Mesenchymal stem cell (in vitro differentiated cells and primary cell): ENCODE results near the gene CD274.
A peak's percentile ranks its signal among the peaks of the same experiment; 100 is the strongest.
"Not testable (repeated sequence)": the region's sequence is repeated elsewhere in the genome, so short reads cannot be mapped to it uniquely, and the experiment has no call there.

Experiments used
- DNase-seq: peaks from one replicate; pipeline ENCODE4 v3.0.0-alpha.2; 2013
- H2AFZ ChIP-seq: one replicate; pipeline ENCODE4 v1.6.1; 2013; ENCODE audit warnings: low read depth, mild to moderate bottlenecking, control low read depth, inconsistent platforms, low read length, moderate library complexity
- H2AK5ac ChIP-seq: 2 replicates; pipeline ENCODE4 v1.6.1; 2013; ENCODE audit warnings: low read length, moderate library complexity, mild to moderate bottlenecking, inconsistent platforms; ENCODE audit not compliant: severe bottlenecking
- H2BK120ac ChIP-seq: one replicate; pipeline ENCODE4 v1.6.1; 2013; ENCODE audit warnings: low read depth, mild to moderate bottlenecking, inconsistent platforms, low read length, moderate library complexity
- H2BK12ac ChIP-seq, 2 experiments: one replicate each; pipeline ENCODE4 v1.6.1; 2013; ENCODE audit warnings: inconsistent platforms in 2 of 2, low read length in 2 of 2, mild to moderate bottlenecking in 2 of 2, moderate library complexity in 2 of 2, control low read depth in 1 of 2
- H2BK15ac ChIP-seq: one replicate; pipeline ENCODE4 v1.6.1; 2013; ENCODE audit warnings: mild to moderate bottlenecking, low read depth, inconsistent platforms; ENCODE audit not compliant: poor library complexity, severe bottlenecking
- H2BK5ac ChIP-seq: 2 replicates; pipeline ENCODE4 v1.6.1; 2013; ENCODE audit warnings: low read depth, mild to moderate bottlenecking, low read length, control low read depth, inconsistent platforms; ENCODE audit not compliant: poor library complexity, severe bottlenecking
- H3K14ac ChIP-seq, 2 experiments: one replicate each; pipeline ENCODE4 v1.6.1; 2013; ENCODE audit warnings: inconsistent platforms in 2 of 2, low read length in 2 of 2, control low read depth in 1 of 2, mild to moderate bottlenecking in 1 of 2, moderate library complexity in 1 of 2
- H3K18ac ChIP-seq, 2 experiments: one replicate each; pipeline ENCODE4 v1.6.1; 2013; ENCODE audit warnings: inconsistent platforms in 2 of 2, low read length in 2 of 2, control low read depth in 1 of 2, low read depth in 1 of 2, mild to moderate bottlenecking in 1 of 2
- H3K23ac ChIP-seq, 2 experiments: one replicate each; pipeline ENCODE4 v1.6.1; 2013; ENCODE audit warnings: inconsistent platforms in 2 of 2, low read length in 2 of 2, mild to moderate bottlenecking in 2 of 2, moderate library complexity in 2 of 2, control low read depth in 1 of 2
- H3K27ac ChIP-seq: 2 replicates; pipeline ENCODE4 v1.5.1; 2013; ENCODE audit warnings: mild to moderate bottlenecking, moderate library complexity, low read length, control low read depth, inconsistent platforms; ENCODE audit not compliant: poor library complexity, severe bottlenecking
- H3K27me3 ChIP-seq, 2 experiments: 2 replicates each; pipeline versions ENCODE4 v1.6.1 to v1.7.0; 2013; ENCODE audit warnings: low read length in 2 of 2, mild to moderate bottlenecking in 2 of 2, moderate library complexity in 2 of 2, control low read depth in 1 of 2, inconsistent platforms in 1 of 2; ENCODE audit not compliant: control insufficient read depth in 1 of 2, insufficient read depth in 1 of 2
- H3K36me3 ChIP-seq, 2 experiments: 2 replicates each; pipeline versions ENCODE4 v1.6.1 to v1.7.0; 2013; ENCODE audit warnings: low read length in 2 of 2, control low read depth in 1 of 2, inconsistent platforms in 1 of 2, low read depth in 1 of 2, mild to moderate bottlenecking in 1 of 2; ENCODE audit not compliant: insufficient read depth in 2 of 2, control insufficient read depth in 1 of 2
- H3K4ac ChIP-seq, 2 experiments: one replicate each; pipeline ENCODE4 v1.6.1; 2013; ENCODE audit warnings: inconsistent platforms in 2 of 2, low read length in 2 of 2, mild to moderate bottlenecking in 2 of 2, moderate library complexity in 2 of 2, control low read depth in 1 of 2, low read depth in 1 of 2
- H3K4me1 ChIP-seq: 2 replicates; pipeline ENCODE4 v1.6.1; 2013; ENCODE audit warnings: low read depth, low read length, control low read depth; ENCODE audit not compliant: control insufficient read depth, insufficient read depth
- H3K4me2 ChIP-seq: 2 replicates; pipeline ENCODE4 v1.6.1; 2013; ENCODE audit warnings: low read length, mild to moderate bottlenecking, inconsistent platforms; ENCODE audit not compliant: poor library complexity, severe bottlenecking
- H3K4me3 ChIP-seq, 2 experiments: 2 replicates each; pipeline versions ENCODE4 v1.5.1 to v1.7.0; 2013; ENCODE audit warnings: low read length in 2 of 2, mild to moderate bottlenecking in 2 of 2, control low read depth in 1 of 2, low read depth in 1 of 2; ENCODE audit not compliant: insufficient read depth in 1 of 2
- H3K79me1 ChIP-seq: replicated peaks from 2 replicates; pipeline ENCODE4 v1.6.1; 2013; ENCODE audit warnings: mild to moderate bottlenecking, control low read depth, low read length, inconsistent platforms; ENCODE audit not compliant: poor library complexity, severe bottlenecking
- H3K9ac ChIP-seq: 2 replicates; pipeline ENCODE4 v1.7.0; 2013; ENCODE audit warnings: mild to moderate bottlenecking, low read length, moderate library complexity
- H3K9me3 ChIP-seq: 2 replicates; pipeline ENCODE4 v1.7.0; 2013; ENCODE audit warnings: mild to moderate bottlenecking, low read length; ENCODE audit not compliant: control insufficient read depth
- H4K8ac ChIP-seq: one replicate; pipeline ENCODE4 v1.6.1; 2013; ENCODE audit warnings: inconsistent platforms, mild to moderate bottlenecking, low read length, moderate library complexity
- H4K91ac ChIP-seq: one replicate; pipeline ENCODE4 v1.6.1; 2013; ENCODE audit warnings: mild to moderate bottlenecking, low read length, inconsistent platforms
- WGBS: methylation state at CpG from one replicate; pipeline ENCODE4 v1.1.7; 2013; ENCODE audit warnings: mixed read lengths; 5-methylcytosine and 5-hydroxymethylcytosine counted together

Gene CD274

GRCh38 chr9:5470122-5470521 is 19.8 kb downstream of the CD274 start:
- WGBS, result no CpG with 5 or more reads among the region's 1 CpG
- H3K14ac ChIP-seq, result no peak overlapping the region
- H2BK15ac ChIP-seq, result no peak overlapping the region

DNA sequence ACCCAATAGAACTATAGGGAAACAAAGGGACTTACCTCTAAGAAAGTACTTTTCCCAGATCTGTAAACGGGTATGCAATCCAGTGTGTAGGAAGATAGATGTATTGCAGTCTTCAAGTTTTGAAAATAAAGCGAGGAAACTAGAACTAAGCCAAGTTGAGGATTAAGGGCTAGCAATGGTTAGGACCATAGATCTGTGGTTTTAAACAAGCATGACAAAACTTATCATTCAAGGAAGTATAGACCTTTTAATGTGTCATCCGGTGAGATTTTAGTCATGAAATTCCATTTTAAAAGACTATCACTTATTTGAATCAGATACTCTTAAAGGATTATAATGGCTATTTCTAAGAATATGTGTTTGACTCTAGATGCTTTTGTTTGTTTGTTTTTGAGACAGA is 20.5 kb downstream of the CD274 start:
- Histone ChIP-seq H3K18ac (no peak overlapping the region), H4K91ac (no peak overlapping the region), H3K27me3 (no peaks in the 10 kb centered on the region), H3K79me1 (no peaks in the 10 kb centered on the region), H2AK5ac (no peak overlapping the region), H3K36me3 (no peaks in the 10 kb centered on the region), H3K14ac (no peak overlapping the region), H3K23ac (no peak overlapping the region), H3K27ac (no peak overlapping the region), H2BK12ac (no peak overlapping the region), H2AFZ (no peak overlapping the region), H4K8ac (no peak overlapping the region), H3K4me3 (no peak overlapping the region), H2BK15ac (no peak overlapping the region), H2BK5ac (no peak overlapping the region), H3K9ac (no peak overlapping the region), H3K9me3 (no peaks in the 10 kb centered on the region), H2BK120ac (no peak overlapping the region), H3K4me2 (no peak overlapping the region), H3K4ac (no peak overlapping the region), H3K4me1 (no peaks in the 10 kb centered on the region)
- WGBS, result 100% methylated on average over 2 of the region's 3 CpGs
- DNase-seq, result no peak

More at GRCh38 chr9:5470122-5470521, 19.8 kb downstream of the CD274 start:
- Histone ChIP-seq H3K27me3 (no peaks in the 10 kb centered on the region), H3K4me2 (no peak overlapping the region), H3K4me3 (no peak overlapping the region), H3K9ac (no peak overlapping the region), H4K8ac (no peak overlapping the region), H2AFZ (no peak overlapping the region), H3K9me3 (no peaks in the 10 kb centered on the region), H3K23ac (no peak overlapping the region), H3K18ac (peak overlapping the region in 1 of 2 experiments; percentile 40), H2BK5ac (no peak overlapping the region), H2BK12ac (no peak overlapping the region), H2AK5ac (no peak overlapping the region), H4K91ac (no peak overlapping the region), H3K36me3 (no peaks in the 10 kb centered on the region), H3K4me1 (no peaks in the 10 kb centered on the region), H3K4ac (no peak overlapping the region), H3K79me1 (no peaks in the 10 kb centered on the region), H3K27ac (no peak overlapping the region), H2BK120ac (no peak overlapping the region)
- no peak for DNase-seq

- H3K23ac ChIP-seq, H3K4me2 ChIP-seq, H4K91ac ChIP-seq, H3K27me3 ChIP-seq, H3K9ac ChIP-seq, H3K9me3 ChIP-seq, H2BK12ac ChIP-seq, H3K4ac ChIP-seq, H3K14ac ChIP-seq, H2AFZ ChIP-seq, H3K4me3 ChIP-seq, H3K18ac ChIP-seq, H3K36me3 ChIP-seq, H2AK5ac ChIP-seq, H3K79me1 ChIP-seq, H2BK5ac ChIP-seq, H3K4me1 ChIP-seq, H4K8ac ChIP-seq, H2BK15ac ChIP-seq, DNase-seq, H2BK120ac ChIP-seq, H3K27ac ChIP-seq: not testable (repeated sequence)
- 90% methylated on average over 1 of the region's 2 CpGs for WGBS
Observed at GRCh38 chr9:5475611-5476010, 25.3 kb downstream of the CD274 start.

DNA sequence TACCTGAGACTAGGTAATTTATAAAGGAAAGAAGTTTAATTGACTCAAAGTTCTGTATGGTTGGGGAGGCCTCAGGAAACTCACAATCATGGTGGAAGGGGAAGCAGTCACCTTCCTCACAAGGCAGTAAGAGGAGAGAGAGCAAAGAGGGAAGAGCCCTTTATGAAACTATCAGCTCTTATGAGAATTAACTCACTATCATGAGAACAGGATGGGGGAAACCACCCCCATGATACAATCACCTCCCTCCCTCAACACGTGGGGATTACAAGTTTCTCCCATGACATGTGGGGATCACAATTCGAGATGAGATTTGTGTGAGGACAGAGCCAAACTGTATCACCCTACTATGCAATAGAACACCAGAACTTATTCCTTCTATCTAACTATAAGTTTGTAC is 27.9 kb downstream of the CD274 start:
- H2AFZ ChIP-seq, result no peak overlapping the region
- H3K23ac ChIP-seq, result no peak overlapping the region
- no peaks in the 10 kb centered on the region for H3K36me3 ChIP-seq
- H2BK120ac ChIP-seq, result no peak overlapping the region
- no peak overlapping the region for H2BK15ac ChIP-seq
- no peak overlapping the region for H3K9ac ChIP-seq
- no peak overlapping the region for H4K91ac ChIP-seq
- H3K27me3 ChIP-seq, result no peaks in the 10 kb centered on the region
- no peak overlapping the region for H2AK5ac ChIP-seq
- no peak for DNase-seq
- no peak overlapping the region for H4K8ac ChIP-seq
- no peak overlapping the region for H3K4me2 ChIP-seq
- no peaks in the 10 kb centered on the region for H3K9me3 ChIP-seq
- no peak overlapping the region for H3K4me3 ChIP-seq
- H3K4me1 ChIP-seq, result no peaks in the 10 kb centered on the region
- no peak overlapping the region for H3K14ac ChIP-seq
- WGBS, result 90% methylated on average over 2 of the region's 2 CpGs
- no peak overlapping the region for H3K27ac ChIP-seq
- no peaks in the 10 kb centered on the region for H3K79me1 ChIP-seq
- H3K4ac ChIP-seq, result no peak overlapping the region
- no peak overlapping the region for H3K18ac ChIP-seq
- H2BK12ac ChIP-seq, result no peak overlapping the region
- no peak overlapping the region for H2BK5ac ChIP-seq
